GM18499 (cell line): ENCODE measurements around the gene ZNF771.
A peak's percentile ranks its signal among the peaks of the same experiment; 100 is the strongest.
"Not testable (repeated sequence)": the region's sequence is repeated elsewhere in the genome, so short reads cannot be mapped to it uniquely, and the experiment has no call there.

Experiments used
- ATAC-seq: cut with Tn5 transposase; IDR thresholded peaks from one replicate; pipeline ENCODE4 v1.9.1; 2021; ENCODE audit warnings: moderate number of reproducible peaks; ENCODE audit not compliant: insufficient read depth, unreplicated experiment

Gene ZNF771

GRCh38 chr16:30458561-30459394 is 51.4 kb downstream of the ZNF771 start:
- ATAC-seq = peak; percentile 63

- no peak for ATAC-seq
Measured at GRCh38 chr16:30459456-30459855, 52.0 kb downstream of the ZNF771 start.

GRCh38 chr16:30461426-30461825 is 54.0 kb downstream of the ZNF771 start:
- ATAC-seq = not testable (repeated sequence)

DNA sequence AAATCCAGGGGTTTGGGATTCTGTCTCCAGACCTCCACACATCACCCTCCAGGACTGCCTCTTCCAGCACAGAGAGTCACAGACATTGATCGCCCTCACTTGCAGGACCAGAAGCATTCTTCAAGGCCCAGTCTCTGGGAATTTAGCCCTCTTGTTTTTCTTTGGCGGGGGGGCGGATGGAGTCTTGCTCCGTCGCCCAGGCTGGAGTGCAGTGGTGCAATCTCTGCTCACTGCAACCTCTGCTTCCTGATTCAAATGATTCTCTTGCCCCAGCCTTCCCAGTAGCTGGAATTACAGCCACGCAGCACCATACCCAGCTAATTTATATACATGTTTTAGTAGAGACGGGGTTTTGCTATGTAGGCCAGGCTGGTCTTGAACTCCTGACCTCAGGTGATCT is 56.7 kb downstream of the ZNF771 start:
- ATAC-seq = no peak
